Omental fat pad (tissue), 4 donors: Measurements from ENCODE around the gene FAM120AOS. TPM values are rescaled to one million over a fixed set of nuclear protein-coding genes. Genes with fewer than 3 reads are reported as not detected.

ENCODE experiments used
- ATAC-seq: fragments of 150-250 bp; one replicate; pipeline ENCODE4 v1.9.1; 2016; ENCODE audit warnings: mild to moderate bottlenecking, moderate library complexity; ENCODE audit not compliant: low FRiP score
- DNase-seq: peaks from one replicate; pipeline ENCODE4 v3.0.0-alpha.2; 2019; ENCODE audit warnings: low spot score
- CTCF ChIP-seq, 3 donors: fragments of 450-650 bp; IDR thresholded peaks; one replicate each; pipeline ENCODE4 v1.5.1; 2016 to 2017; ENCODE audit warnings: antibody characterized with exemption in 3 of 3, mild to moderate bottlenecking in 3 of 3, moderate library complexity in 2 of 3
- total RNA-seq, 4 donors: library from RNA; depleted of rRNA; stranded (reverse); fragments of >200 nt; gene quantifications; one replicate each; pipeline ENCODE4 v1.1.0, GENCODE V29; 2016

The FAM120AOS gene
- total RNA-seq, 4 donors from 2014 or later, result 48.2 to 61.2 (median 54.2) TPM

- no peak for ATAC-seq
- DNase-seq, result no peak
- TF ChIP-seq CTCF (IDR thresholded peaks at IDR 0.05), result no peak
Observed at GRCh38 chr9:93417538-93417937, 35.8 kb downstream of the FAM120AOS start.

GRCh38 chr9:93416530-93417235 lies 36.7 kb downstream of the FAM120AOS start:
- TF ChIP-seq CTCF (IDR thresholded peaks at IDR 0.05), result no peak
- ATAC-seq (no peak), DNase-seq (no peak)

GRCh38 chr9:93415176-93415690 lies 38.1 kb downstream of the FAM120AOS start:
- DNase-seq (no peak), ATAC-seq (no peak)
- no peak for TF ChIP-seq CTCF (IDR thresholded peaks at IDR 0.05)

GRCh38 chr9:93413530-93413929 lies 39.9 kb downstream of the FAM120AOS start:
- no peak for ATAC-seq
- no peak for DNase-seq
- TF ChIP-seq CTCF (IDR thresholded peaks at IDR 0.05), result no peak

GRCh38 chr9:93406371-93406770 lies 47.0 kb downstream of the FAM120AOS start:
- no peak for ATAC-seq
- TF ChIP-seq CTCF (IDR thresholded peaks at IDR 0.05), result no peak
- no peak for DNase-seq

GRCh38 chr9:93398471-93398870 lies 54.9 kb downstream of the FAM120AOS start:
- DNase-seq (no peak), ATAC-seq (no peak)
- no peak for TF ChIP-seq CTCF (IDR thresholded peaks at IDR 0.05)
